PC-3 (cell line): ENCODE results near the gene AGO4. TPM values are rescaled to one million over a fixed set of nuclear protein-coding genes. Genes with fewer than 3 reads are reported as not detected.

Experiments used
- ATAC-seq: fragments of 200-7000 bp; cut with Tn5 transposase; 2 replicates; pipeline ENCODE4 v1.9.1; 2020; ENCODE audit warnings: mild to moderate bottlenecking, moderate library complexity
- Bru-seq: library from RNA; stranded (reverse); fragments of 400-500 nt; gene quantifications from one replicate; lab custom pipeline; 2021; lab: Mats Ljungman, UMichigan
- BruChase-seq, 2 experiments: library from RNA; stranded (reverse); fragments of 400-500 nt; gene quantifications; one replicate each; lab custom pipeline; 2021; lab: Mats Ljungman, UMichigan
- BruUV-seq: library from RNA; stranded (reverse); fragments of 400-500 nt; replicated peaks from 2 replicates; lab custom pipeline; 2021; lab: Mats Ljungman, UMichigan
- CTCF ChIA-PET: fragments of 300-600 bp; sonication (Branson Sonifier 250); formaldehyde crosslinking; loops from one replicate; lab custom pipeline; 2022; ENCODE audit warnings: antibody characterized with exemption; lab: Charles Lee
- POLR2A ChIA-PET: fragments of 300-600 bp; sonication (Branson Sonifier 250); formaldehyde crosslinking; loops from one replicate; lab custom pipeline; 2022; ENCODE audit warnings: antibody characterized with exemption; ENCODE audit not compliant: unreplicated experiment; lab: Charles Lee
- DNase-seq: peaks from one replicate; pipeline ENCODE4 v3.0.0-alpha.2; 2015
- H2AFZ ChIP-seq: fragments of 300-600 bp; sonication (generic); 2 replicates; pipeline ENCODE4 v1.6.0; 2016; ENCODE audit warnings: antibody characterized with exemption, low read length
- H3F3A ChIP-seq: fragments of 300-600 bp; sonication (generic); one replicate; pipeline ENCODE4 v1.6.0; 2017; ENCODE audit warnings: antibody characterized with exemption, low read length, control low read depth, mild to moderate bottlenecking; ENCODE audit not compliant: unreplicated experiment
- H3K27ac ChIP-seq: fragments of 300-600 bp; sonication (generic); 2 replicates; pipeline ENCODE4 v1.5.1; 2016; ENCODE audit warnings: mild to moderate bottlenecking, low read length
- H3K27me3 ChIP-seq: fragments of 300-600 bp; sonication (generic); 2 replicates; pipeline ENCODE4 v1.6.1; 2016; ENCODE audit warnings: low read length, mixed read lengths
- H3K36me3 ChIP-seq: fragments of 300-600 bp; sonication (generic); 2 replicates; pipeline ENCODE4 v1.6.1; 2016; ENCODE audit warnings: low read depth, mixed run types, low read length, mixed read lengths
- H3K4me1 ChIP-seq: fragments of 300-600 bp; sonication (generic); 2 replicates; pipeline ENCODE4 v1.5.1; 2016; ENCODE audit warnings: low read length; ENCODE audit not compliant: insufficient read depth
- H3K4me2 ChIP-seq: fragments of 300-600 bp; sonication (generic); 2 replicates; pipeline ENCODE4 v1.6.0; 2016; ENCODE audit warnings: low read length
- H3K4me3 ChIP-seq: fragments of 300-600 bp; sonication (generic); 2 replicates; pipeline ENCODE4 v1.5.1; 2016; ENCODE audit warnings: mild to moderate bottlenecking, low read length, mixed read lengths
- H3K79me2 ChIP-seq: fragments of 300-600 bp; sonication (generic); 2 replicates; pipeline ENCODE4 v1.6.1; 2017; ENCODE audit warnings: low read length, mixed read lengths
- H3K9ac ChIP-seq: fragments of 300-600 bp; sonication (generic); 2 replicates; pipeline ENCODE4 v1.6.0; 2016; ENCODE audit warnings: mild to moderate bottlenecking, low read length
- H3K9me2 ChIP-seq: fragments of 300-600 bp; sonication (generic); replicated peaks from 2 replicates; pipeline ENCODE4 v1.6.1; 2016; ENCODE audit warnings: mixed run types, low read length, mixed read lengths
- H3K9me3 ChIP-seq: fragments of 300-600 bp; sonication (generic); 2 replicates; pipeline ENCODE4 v1.6.1; 2016; ENCODE audit warnings: low read length, mixed read lengths
- H4K20me1 ChIP-seq: fragments of 300-600 bp; sonication (generic); 2 replicates; pipeline ENCODE4 v1.6.1; 2016; ENCODE audit warnings: low read length, mixed read lengths
- EZH2 ChIP-seq: fragments of 300-600 bp; sonication (generic); IDR thresholded peaks from one replicate; pipeline ENCODE4 v1.6.1; 2017; ENCODE audit warnings: antibody characterized with exemption, mild to moderate bottlenecking, low read length; ENCODE audit not compliant: unreplicated experiment
- EZH2phosphoT487 ChIP-seq: fragments of 300-600 bp; sonication (generic); IDR thresholded peaks from 2 replicates; pipeline ENCODE4 v1.6.1; 2018; ENCODE audit warnings: mild to moderate bottlenecking, antibody characterized with exemption, low read length, borderline replicate concordance
- intact Hi-C: fragments of 100-400 bp; cut with micrococcal nuclease; formaldehyde crosslinking; loops from 2 replicates; pipeline ENCODE4 v1.9.0; 2023
- long read RNA-seq: library from polyadenylated mRNA; unstranded; transcript quantifications from one replicate; pipeline ENCODE4 v2.0.0, GENCODE V29; 2021; ENCODE audit not compliant: unreplicated experiment
- total RNA-seq: library from RNA; depleted of rRNA; stranded (reverse); fragments of >200 nt; gene quantifications from 2 replicates; pipeline ENCODE4 v1.2.3, GENCODE V29; 2014; rRNA removed
- TF ChIP-seq, protein P1 (sequence below): fragments of 300-600 bp; sonication (generic); conservative IDR thresholded peaks from 2 replicates; pipeline ENCODE4 v1.5.1; 2017; ENCODE audit warnings: antibody characterized with exemption, low read depth, mild to moderate bottlenecking, low read length

The AGO4 gene
- total RNA-seq (5.9 and 7.7 TPM in 2 replicates), Bru-seq, nascent RNA (percentile 76 among the genes with signal in this experiment), BruChase-seq, experiment 1, labeled RNA remaining after a 6-hour chase (percentile 70 among the genes with signal in this experiment), BruChase-seq, experiment 2, labeled RNA remaining after a 2-hour chase (percentile 79 among the genes with signal in this experiment)
- long read RNA-seq, full-length matches to known transcripts: 5 of 32 reads
- long read RNA-seq, partial matches to known transcripts: 1 of 32 reads
- long read RNA-seq, other reads (novel, unspliced or antisense): 26 of 32 reads

DNA sequence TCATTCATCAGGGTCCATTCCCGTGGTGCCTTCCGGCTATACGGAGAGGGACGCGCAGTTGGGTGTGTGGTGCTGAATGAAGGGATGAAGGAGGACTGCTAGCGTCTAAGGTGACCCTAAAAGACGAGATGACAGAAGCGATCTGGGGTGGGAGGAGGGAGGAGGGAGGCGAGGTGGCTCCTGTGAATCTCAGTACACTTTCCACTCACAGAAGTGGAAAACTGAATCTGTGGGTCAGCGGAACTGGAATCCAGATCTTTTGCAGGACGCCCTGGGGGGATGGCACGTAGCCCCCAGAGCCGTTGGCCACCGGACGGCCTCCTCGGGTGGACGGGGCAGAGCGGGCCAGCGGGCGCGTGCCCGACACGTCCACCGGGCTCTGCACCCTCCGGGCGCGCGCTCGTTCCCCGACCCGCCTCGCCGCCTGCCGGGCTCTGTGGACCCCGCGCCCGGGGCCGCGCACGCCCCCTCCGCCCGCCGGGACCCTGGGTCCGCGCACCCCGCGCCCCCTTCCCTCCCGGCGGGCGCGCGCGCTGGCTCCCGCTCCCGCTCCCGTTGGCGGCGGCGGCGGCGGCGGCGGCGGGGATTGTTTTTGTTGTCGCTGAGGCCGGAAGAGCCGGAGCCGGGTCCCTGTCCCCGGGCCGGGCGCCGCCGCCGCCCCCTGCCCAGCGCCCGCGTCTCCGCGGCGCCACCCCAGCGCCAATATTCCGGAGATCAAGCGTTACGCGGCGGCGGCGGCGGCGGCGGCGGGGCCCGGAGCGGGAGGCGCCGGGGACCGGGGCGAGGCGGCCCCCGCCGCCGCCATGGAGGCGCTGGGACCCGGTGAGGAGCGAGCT lies at the start of gene AGO4:
Gene AGO4 (plus strand): TSS at position 403 of the 836 bp plus-strand sequence. CDS start 401 bp downstream, at position 804.
- peak within 1 kb of the TSS; percentile 98 for H3K4me2 ChIP-seq
- TF ChIP-seq EZH2 (no peak), EZH2phosphoT487 (no peak)
- TF ChIP-seq, protein P1, sequence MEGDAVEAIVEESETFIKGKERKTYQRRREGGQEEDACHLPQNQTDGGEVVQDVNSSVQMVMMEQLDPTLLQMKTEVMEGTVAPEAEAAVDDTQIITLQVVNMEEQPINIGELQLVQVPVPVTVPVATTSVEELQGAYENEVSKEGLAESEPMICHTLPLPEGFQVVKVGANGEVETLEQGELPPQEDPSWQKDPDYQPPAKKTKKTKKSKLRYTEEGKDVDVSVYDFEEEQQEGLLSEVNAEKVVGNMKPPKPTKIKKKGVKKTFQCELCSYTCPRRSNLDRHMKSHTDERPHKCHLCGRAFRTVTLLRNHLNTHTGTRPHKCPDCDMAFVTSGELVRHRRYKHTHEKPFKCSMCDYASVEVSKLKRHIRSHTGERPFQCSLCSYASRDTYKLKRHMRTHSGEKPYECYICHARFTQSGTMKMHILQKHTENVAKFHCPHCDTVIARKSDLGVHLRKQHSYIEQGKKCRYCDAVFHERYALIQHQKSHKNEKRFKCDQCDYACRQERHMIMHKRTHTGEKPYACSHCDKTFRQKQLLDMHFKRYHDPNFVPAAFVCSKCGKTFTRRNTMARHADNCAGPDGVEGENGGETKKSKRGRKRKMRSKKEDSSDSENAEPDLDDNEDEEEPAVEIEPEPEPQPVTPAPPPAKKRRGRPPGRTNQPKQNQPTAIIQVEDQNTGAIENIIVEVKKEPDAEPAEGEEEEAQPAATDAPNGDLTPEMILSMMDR: no peak
- no peaks in the 10 kb centered on the region for H3K9me3 ChIP-seq
- peak within 1 kb of the TSS; percentile 25 for H3K27ac ChIP-seq
- H3K36me3 ChIP-seq: no peaks in the 10 kb centered on the region
- H3F3A ChIP-seq: no peaks in the 10 kb centered on the region
- H3K9ac ChIP-seq: peak within 1 kb of the TSS; percentile 76
- POLR2A ChIA-PET: no interaction called here
- peaks cover 20% of the 10 kb centered on the region for H3K79me2 ChIP-seq
- H3K4me1 ChIP-seq: peaks cover 23% of the 10 kb centered on the region
- no peaks in the 10 kb centered on the region for H3K27me3 ChIP-seq
- ATAC-seq: peak; percentile 49
- H4K20me1 ChIP-seq: no peaks in the 10 kb centered on the region
- intact Hi-C loops: no loop called here
- H3K9me2 ChIP-seq: no peaks in the 10 kb centered on the region
- BruUV-seq: no TSS peak
- peak within 1 kb of the TSS; percentile 95 for H2AFZ ChIP-seq
- peak; percentile 32 for DNase-seq
- CTCF ChIA-PET: no interaction called here
- peak within 1 kb of the TSS; percentile 96 for H3K4me3 ChIP-seq

DNA sequence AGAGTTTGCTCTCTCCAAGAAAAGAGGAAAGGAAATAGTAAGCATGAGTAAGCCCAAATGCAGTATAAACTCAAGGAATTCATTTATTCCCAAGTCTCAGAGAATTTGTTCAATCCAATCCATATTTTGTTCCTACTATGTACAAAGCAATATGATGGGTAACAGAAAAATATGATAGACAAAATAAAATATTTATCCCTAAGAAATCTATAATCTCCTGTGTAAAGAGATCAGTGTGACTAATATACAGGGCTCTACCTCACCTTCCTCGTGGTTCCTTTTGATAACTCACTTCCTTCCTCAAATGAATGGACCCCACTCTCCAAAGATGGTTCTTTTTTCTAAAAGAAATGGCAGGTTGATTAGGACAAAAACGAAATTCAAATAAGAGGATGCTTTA lies 45.7 kb upstream of the AGO4 start:
- H3F3A ChIP-seq: no peaks in the 10 kb centered on the region
- no peak overlapping the region for H3K27ac ChIP-seq
- H3K9me2 ChIP-seq: no peaks in the 10 kb centered on the region
- H3K4me2 ChIP-seq: no peak overlapping the region
- H3K4me1 ChIP-seq: no peaks in the 10 kb centered on the region
- no peak overlapping the region for H2AFZ ChIP-seq
- H3K9ac ChIP-seq: no peak overlapping the region
- TF ChIP-seq EZH2phosphoT487 (no peak), EZH2 (no peak)
- TF ChIP-seq, protein P1: no peak
- H3K4me3 ChIP-seq: no peak overlapping the region
- intact Hi-C loops: no loop called here
- ATAC-seq (no peak), DNase-seq (no peak)
- BruUV-seq: no TSS peak
- H3K27me3 ChIP-seq: no peaks in the 10 kb centered on the region
- POLR2A ChIA-PET: no interaction called here
- H4K20me1 ChIP-seq: no peaks in the 10 kb centered on the region
- CTCF ChIA-PET: no interaction called here
- no peaks in the 10 kb centered on the region for H3K9me3 ChIP-seq
- peaks cover 21% of the 10 kb centered on the region for H3K79me2 ChIP-seq
- H3K36me3 ChIP-seq: peaks cover 49% of the 10 kb centered on the region
